NT2/D1 (cell line): ENCODE results near the gene TEX55.

ENCODE experiments used
- SUZ12 ChIP-seq: IDR thresholded peaks from 2 replicates; pipeline ENCODE4 v1.6.1; 2011; ENCODE audit not compliant: insufficient read length, insufficient read depth; ENCODE audit errors: extremely low read depth
- YY1 ChIP-seq: IDR thresholded peaks from 2 replicates; pipeline ENCODE4 v1.6.1; 2011; ENCODE audit not compliant: insufficient read length, insufficient read depth
- ZNF274 ChIP-seq: IDR thresholded peaks from 2 replicates; pipeline ENCODE4 v1.6.1; 2011; ENCODE audit warnings: mild to moderate bottlenecking, low read depth, low read length

DNA sequence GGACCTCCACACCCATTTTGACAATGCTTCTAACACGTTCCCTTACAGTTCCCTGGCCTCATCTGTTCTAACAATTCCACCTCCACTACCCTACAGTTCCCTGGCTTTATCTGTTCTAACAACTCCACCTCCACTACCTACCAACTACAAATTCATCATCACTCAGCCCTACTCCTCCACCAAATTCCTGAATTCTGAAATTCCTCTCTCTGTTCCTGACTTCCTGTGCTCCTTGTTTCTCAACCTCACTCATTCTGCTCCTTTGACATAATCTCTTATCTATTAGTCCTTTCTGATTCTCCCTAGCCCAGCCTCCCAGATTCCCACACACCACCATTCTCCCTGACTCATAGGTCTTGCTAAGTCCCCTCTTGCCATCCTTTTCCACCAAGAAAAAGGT is 49.9 kb downstream of the TEX55 start:
- no peak for TF ChIP-seq ZNF274
- TF ChIP-seq YY1: no peak
- TF ChIP-seq SUZ12: no peak
